GM19193 (cell line): ENCODE data around the gene GNG7.

ENCODE experiments used
- POLR2A ChIP-seq: IDR thresholded peaks from 4 replicates; pipeline ENCODE4 v1.6.1; 2011; ENCODE audit not compliant: insufficient read depth, insufficient read length; ENCODE audit errors: extremely low read depth

Gene GNG7

GRCh38 chr19:2732157-2732725 is 29.7 kb upstream of the GNG7 start:
- no peak for TF ChIP-seq POLR2A

- TF ChIP-seq POLR2A = no peak
These were observed 28.9 kb upstream of the GNG7 start for GRCh38 chr19:2731181-2731995.

GRCh38 chr19:2729943-2730818 is 27.7 kb upstream of the GNG7 start:
- TF ChIP-seq POLR2A = no peak

GRCh38 chr19:2728783-2729387 is 26.4 kb upstream of the GNG7 start:
- no peak for TF ChIP-seq POLR2A

- TF ChIP-seq POLR2A = no peak
These were observed 25.1 kb upstream of the GNG7 start for GRCh38 chr19:2727640-2727944.

- no peak for TF ChIP-seq POLR2A
These were observed 24.6 kb upstream of the GNG7 start for GRCh38 chr19:2726904-2727639.

- no peak for TF ChIP-seq POLR2A
These were observed 23.8 kb upstream of the GNG7 start for GRCh38 chr19:2726160-2726855.

- no peak for TF ChIP-seq POLR2A
These were observed 21.7 kb upstream of the GNG7 start for GRCh38 chr19:2724148-2724557.

- no peak for TF ChIP-seq POLR2A
These were observed 21.3 kb upstream of the GNG7 start for GRCh38 chr19:2723747-2724146.

- TF ChIP-seq POLR2A = no peak
These were observed 20.8 kb upstream of the GNG7 start for GRCh38 chr19:2723345-2723715.

GRCh38 chr19:2722541-2723344 is 20.2 kb upstream of the GNG7 start:
- TF ChIP-seq POLR2A = no peak

- TF ChIP-seq POLR2A = no peak
These were observed 19.4 kb upstream of the GNG7 start for GRCh38 chr19:2721570-2722540.
